Measurements from ENCODE around the gene EPB42.
"Not testable (repeated sequence)": the region's sequence is repeated elsewhere in the genome, so short reads cannot be mapped to it uniquely, and the experiment has no call there.

Gene EPB42

GRCh38 chr15:43167261-43167660, 53.6 kb downstream of the EPB42 start:
- no CpG with 5 or more reads among the region's 28 CpGs for WGBS (ENCODE audit: insufficient coverage)
- H3K27ac ChIP-seq (ENCODE audit: insufficient read depth in 1 of 2, low read depth in 1 of 2, low read length in 2 of 2, poor library complexity in 1 of 2, severe bottlenecking in 2 of 2); H3K9me3 ChIP-seq (ENCODE audit: control extremely low read depth in 1 of 5, control insufficient read depth in 4 of 5, insufficient read depth in 2 of 5, low read depth in 1 of 5, low read length in 4 of 5); H3K27me3 ChIP-seq (replicated peaks in 2 of 5; ENCODE audit: control insufficient read depth in 4 of 5, insufficient read depth in 5 of 5, low read length in 4 of 5); H3K4me1 ChIP-seq (ENCODE audit: control extremely low read depth in 1 of 4, control insufficient read depth in 4 of 4, insufficient read depth in 4 of 4, low read length in 3 of 4); POLR2A ChIA-PET; H3K4me3 ChIP-seq (ENCODE audit: control insufficient read depth in 1 of 7, extremely low read depth in 1 of 7, insufficient read depth in 4 of 7, low read depth in 2 of 7, low read length in 6 of 7); CTCF ChIA-PET; DNase-seq: not testable (repeated sequence)
- peaks cover 13 to 49% (median 21%) of the 10 kb centered on the region in 4 experiments for H3K36me3 ChIP-seq (ENCODE audit: control insufficient read depth in 4 of 4, insufficient read depth in 4 of 4, low read length in 3 of 4)

GRCh38 chr15:43165801-43166325, 55.0 kb downstream of the EPB42 start:
- Histone ChIP-seq H3K9me3 (ENCODE audit: control extremely low read depth in 1 of 5, control insufficient read depth in 4 of 5, insufficient read depth in 2 of 5, low read depth in 1 of 5, low read length in 4 of 5) (peaks cover 0 to 4% (median 0%) of the 10 kb centered on the region in 5 experiments), H3K4me1 (ENCODE audit: control extremely low read depth in 1 of 4, control insufficient read depth in 4 of 4, insufficient read depth in 4 of 4, low read length in 3 of 4) (no peaks in the 10 kb centered on the region), H3K4me3 (ENCODE audit: control insufficient read depth in 1 of 7, extremely low read depth in 1 of 7, insufficient read depth in 4 of 7, low read depth in 2 of 7, low read length in 6 of 7) (no peak overlapping the region), H3K27me3 (replicated peaks in 2 of 5; ENCODE audit: control insufficient read depth in 4 of 5, insufficient read depth in 5 of 5, low read length in 4 of 5) (no peaks in the 10 kb centered on the region), H3K27ac (ENCODE audit: insufficient read depth in 1 of 2, low read depth in 1 of 2, low read length in 2 of 2, poor library complexity in 1 of 2, severe bottlenecking in 2 of 2) (no peak overlapping the region), H3K36me3 (ENCODE audit: control insufficient read depth in 4 of 4, insufficient read depth in 4 of 4, low read length in 3 of 4) (peaks cover 9 to 46% (median 23%) of the 10 kb centered on the region in 4 experiments)
- ChIA-PET CTCF (no interaction called here), POLR2A (interaction anchor here (0.6 kb wide), 1 partner anchor 63 kb away, joined by 6 read pairs; no protein-coding TSS in a partner anchor)
- no peak for DNase-seq
- no CpG with 5 or more reads among the region's 2 CpGs for WGBS (ENCODE audit: insufficient coverage)

DNA sequence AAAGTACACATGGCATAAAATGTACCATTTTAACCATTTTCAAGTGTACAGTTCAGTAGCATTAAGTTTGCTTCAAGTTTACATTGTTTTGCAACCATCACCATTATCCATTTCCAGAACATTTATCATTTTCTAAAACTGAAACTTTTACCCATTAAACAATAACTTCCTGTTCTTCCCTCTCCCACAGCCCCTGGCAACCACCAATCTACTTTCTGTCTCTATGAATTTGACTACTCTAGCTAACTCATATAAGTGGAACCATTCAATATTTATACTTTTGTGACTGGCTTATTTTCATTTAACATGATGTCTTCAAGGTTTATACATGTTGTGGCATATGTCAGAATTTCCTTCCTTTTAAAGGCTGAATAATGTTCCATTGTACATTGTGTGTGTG, 67.5 kb downstream of the EPB42 start:
- H3K36me3 ChIP-seq (ENCODE audit: control insufficient read depth in 4 of 4, insufficient read depth in 4 of 4, low read length in 3 of 4) = peaks cover 12 to 59% (median 41%) of the 10 kb centered on the region in 4 experiments
- ChIA-PET POLR2A (no interaction called here), CTCF (no interaction called here)
- DNase-seq = peak in 2 of 3 donors; percentile 11 to 26
- H3K27me3 ChIP-seq (replicated peaks in 2 of 5; ENCODE audit: control insufficient read depth in 4 of 5, insufficient read depth in 5 of 5, low read length in 4 of 5) = no peaks in the 10 kb centered on the region
- peaks cover 0 to 3% (median 0%) of the 10 kb centered on the region in 4 experiments for H3K4me1 ChIP-seq (ENCODE audit: control extremely low read depth in 1 of 4, control insufficient read depth in 4 of 4, insufficient read depth in 4 of 4, low read length in 3 of 4)
- no peaks in the 10 kb centered on the region for H3K9me3 ChIP-seq (ENCODE audit: control extremely low read depth in 1 of 5, control insufficient read depth in 4 of 5, insufficient read depth in 2 of 5, low read depth in 1 of 5, low read length in 4 of 5)
- H3K27ac ChIP-seq (ENCODE audit: insufficient read depth in 1 of 2, low read depth in 1 of 2, low read length in 2 of 2, poor library complexity in 1 of 2, severe bottlenecking in 2 of 2) = peak overlapping the region in 1 of 2 experiments; percentile 14
- H3K4me3 ChIP-seq (ENCODE audit: control insufficient read depth in 1 of 7, extremely low read depth in 1 of 7, insufficient read depth in 4 of 7, low read depth in 2 of 7, low read length in 6 of 7) = no peak overlapping the region

DNA sequence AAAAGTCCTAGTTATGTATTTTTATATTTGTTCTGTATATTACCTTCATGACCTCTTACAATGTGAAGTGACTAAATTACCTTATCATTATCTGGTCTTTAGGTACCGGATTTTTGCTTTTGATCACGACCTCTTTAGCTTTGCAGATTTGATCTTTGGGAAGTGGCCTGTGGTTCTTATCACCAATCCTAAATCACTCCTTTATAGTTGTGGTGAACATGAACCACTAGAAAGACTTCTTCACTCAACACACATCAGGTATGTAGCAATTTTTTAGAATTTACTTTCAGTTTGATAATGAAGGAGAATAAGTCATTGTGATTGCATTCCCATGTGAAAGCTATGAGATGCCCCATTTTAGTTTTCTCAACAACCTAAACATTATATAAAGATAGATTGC, 69.1 kb downstream of the EPB42 start:
- ChIA-PET CTCF (no interaction called here), POLR2A (no interaction called here)
- H3K27ac ChIP-seq (ENCODE audit: insufficient read depth in 1 of 2, low read depth in 1 of 2, low read length in 2 of 2, poor library complexity in 1 of 2, severe bottlenecking in 2 of 2) = no peak overlapping the region
- peaks cover 0 to 3% (median 0%) of the 10 kb centered on the region in 4 experiments for H3K4me1 ChIP-seq (ENCODE audit: control extremely low read depth in 1 of 4, control insufficient read depth in 4 of 4, insufficient read depth in 4 of 4, low read length in 3 of 4)
- DNase-seq = peak in 2 of 3 donors; percentile 10
- H3K4me3 ChIP-seq (ENCODE audit: control insufficient read depth in 1 of 7, extremely low read depth in 1 of 7, insufficient read depth in 4 of 7, low read depth in 2 of 7, low read length in 6 of 7) = no peak overlapping the region
- H3K27me3 ChIP-seq (replicated peaks in 2 of 5; ENCODE audit: control insufficient read depth in 4 of 5, insufficient read depth in 5 of 5, low read length in 4 of 5) = no peaks in the 10 kb centered on the region
- H3K9me3 ChIP-seq (ENCODE audit: control extremely low read depth in 1 of 5, control insufficient read depth in 4 of 5, insufficient read depth in 2 of 5, low read depth in 1 of 5, low read length in 4 of 5) = no peaks in the 10 kb centered on the region
- WGBS (ENCODE audit: insufficient coverage) = 87% methylated on average over 2 of the region's 2 CpGs
- H3K36me3 ChIP-seq (ENCODE audit: control insufficient read depth in 4 of 4, insufficient read depth in 4 of 4, low read length in 3 of 4) = peaks cover 17 to 64% (median 40%) of the 10 kb centered on the region in 4 experiments

GRCh38 chr15:43150191-43150929, 70.5 kb downstream of the EPB42 start:
- WGBS (ENCODE audit: insufficient coverage) = 100% methylated on average over 2 of the region's 5 CpGs
- peaks cover 0 to 3% (median 0%) of the 10 kb centered on the region in 4 experiments for H3K4me1 ChIP-seq (ENCODE audit: control extremely low read depth in 1 of 4, control insufficient read depth in 4 of 4, insufficient read depth in 4 of 4, low read length in 3 of 4)
- no peak for DNase-seq

More at GRCh38 chr15:43150191-43150929, 70.5 kb downstream of the EPB42 start:
- POLR2A ChIA-PET = no interaction called here
- no peaks in the 10 kb centered on the region for H3K9me3 ChIP-seq (ENCODE audit: control extremely low read depth in 1 of 5, control insufficient read depth in 4 of 5, insufficient read depth in 2 of 5, low read depth in 1 of 5, low read length in 4 of 5)
- H3K27ac ChIP-seq (ENCODE audit: insufficient read depth in 1 of 2, low read depth in 1 of 2, low read length in 2 of 2, poor library complexity in 1 of 2, severe bottlenecking in 2 of 2) = no peak overlapping the region
- H3K36me3 ChIP-seq (ENCODE audit: control insufficient read depth in 4 of 4, insufficient read depth in 4 of 4, low read length in 3 of 4) = peaks cover 25 to 60% (median 37%) of the 10 kb centered on the region in 4 experiments
- H3K27me3 ChIP-seq (replicated peaks in 2 of 5; ENCODE audit: control insufficient read depth in 4 of 5, insufficient read depth in 5 of 5, low read length in 4 of 5) = no peaks in the 10 kb centered on the region
- H3K4me3 ChIP-seq (ENCODE audit: control insufficient read depth in 1 of 7, extremely low read depth in 1 of 7, insufficient read depth in 4 of 7, low read depth in 2 of 7, low read length in 6 of 7) = no peak overlapping the region
- CTCF ChIA-PET = interaction anchor here (0.7 kb wide), 1 partner anchor 12 kb away, joined by 3 read pairs; no protein-coding TSS in a partner anchor

All from common myeloid progenitor, CD34-positive (primary cell).